Chondrocyte (in vitro differentiated cells): ENCODE measurements around the gene TEX19. TPM values are rescaled to one million over a fixed set of nuclear protein-coding genes. Genes with fewer than 3 reads are reported as not detected.
"Not testable (repeated sequence)": the region's sequence is repeated elsewhere in the genome, so short reads cannot be mapped to it uniquely, and the experiment has no call there.

Source experiments
- DNase-seq: peaks from one replicate; pipeline ENCODE4 v3.0.0; 2021; ENCODE audit warnings: mixed read lengths, low spot score
- H3K27ac Mint-ChIP-seq: one replicate; pipeline ENCODE4 v1.8.0; 2021; ENCODE audit warnings: mild to moderate bottlenecking, moderate library complexity, mixed read lengths; ENCODE audit not compliant: unreplicated experiment
- H3K27me3 Mint-ChIP-seq: 2 replicates; pipeline ENCODE4 v1.8.0; 2021; ENCODE audit warnings: low read depth, mixed read lengths
- H3K36me3 Mint-ChIP-seq: 2 replicates; pipeline ENCODE4 v1.8.0; 2021; ENCODE audit warnings: low read depth, mixed read lengths
- H3K4me1 Mint-ChIP-seq: 2 replicates; pipeline ENCODE4 v1.8.0; 2021; ENCODE audit warnings: low read depth, mild to moderate bottlenecking, mixed read lengths
- H3K4me3 Mint-ChIP-seq: one replicate; pipeline ENCODE4 v1.8.0; 2021; ENCODE audit warnings: mild to moderate bottlenecking, moderate library complexity, mixed read lengths; ENCODE audit not compliant: unreplicated experiment
- H3K9me3 Mint-ChIP-seq: 2 replicates; pipeline ENCODE4 v1.8.0; 2021; ENCODE audit warnings: low read depth, mixed read lengths
- CTCF ChIP-seq: fragments of 200-600 bp; sonication (generic); IDR thresholded peaks from 2 replicates; pipeline ENCODE4 v1.5.0; 2021; ENCODE audit warnings: antibody characterized with exemption, mild to moderate bottlenecking, moderate library complexity
- total RNA-seq: library from RNA; stranded (reverse); gene quantifications from 3 replicates; pipeline ENCODE4 v1.2.1, GENCODE V29; 2021

The TEX19 gene
- total RNA-seq, 1 donor from 2014 or later: not detected

- H3K4me3 Mint-ChIP-seq: no peak overlapping the region
- H3K9me3 Mint-ChIP-seq: no peaks in the 10 kb centered on the region
- H3K36me3 Mint-ChIP-seq: peaks cover 6% of the 10 kb centered on the region
- DNase-seq: no peak
- no peak for TF ChIP-seq CTCF
- H3K27me3 Mint-ChIP-seq: no peaks in the 10 kb centered on the region
- peaks cover 13% of the 10 kb centered on the region for H3K4me1 Mint-ChIP-seq
- H3K27ac Mint-ChIP-seq: no peak overlapping the region
Observed at GRCh38 chr17:82408938-82409318, 49.9 kb downstream of the TEX19 start.

GRCh38 chr17:82410014-82410716 lies 51.1 kb downstream of the TEX19 start:
- Mint-ChIP-seq H3K9me3 (no peaks in the 10 kb centered on the region), H3K4me3 (no peak overlapping the region), H3K36me3 (peaks cover 6% of the 10 kb centered on the region), H3K4me1 (peaks cover 23% of the 10 kb centered on the region), H3K27ac (no peak overlapping the region), H3K27me3 (no peaks in the 10 kb centered on the region)
- DNase-seq: no peak
- no peak for TF ChIP-seq CTCF

GRCh38 chr17:82411396-82412053 lies 52.5 kb downstream of the TEX19 start:
- no peak overlapping the region for H3K27ac Mint-ChIP-seq
- peaks cover 23% of the 10 kb centered on the region for H3K4me1 Mint-ChIP-seq
- H3K36me3 Mint-ChIP-seq: peaks cover 4% of the 10 kb centered on the region
- no peak overlapping the region for H3K4me3 Mint-ChIP-seq
- no peaks in the 10 kb centered on the region for H3K9me3 Mint-ChIP-seq
- no peak for DNase-seq
- TF ChIP-seq CTCF: no peak
- H3K27me3 Mint-ChIP-seq: no peaks in the 10 kb centered on the region

GRCh38 chr17:82412081-82412480 lies 53.0 kb downstream of the TEX19 start:
- H3K4me1 Mint-ChIP-seq: peaks cover 22% of the 10 kb centered on the region
- not testable (repeated sequence) for DNase-seq, H3K27me3 Mint-ChIP-seq, H3K9me3 Mint-ChIP-seq, H3K27ac Mint-ChIP-seq, H3K36me3 Mint-ChIP-seq, H3K4me3 Mint-ChIP-seq

- Mint-ChIP-seq H3K27me3 (no peaks in the 10 kb centered on the region), H3K9me3 (no peaks in the 10 kb centered on the region), H3K36me3 (peaks cover 4% of the 10 kb centered on the region), H3K4me1 (peaks cover 19% of the 10 kb centered on the region), H3K4me3 (no peak overlapping the region), H3K27ac (no peak overlapping the region)
- TF ChIP-seq CTCF: no peak
- DNase-seq: no peak
Observed at GRCh38 chr17:82412535-82413520, 53.8 kb downstream of the TEX19 start.

Other genes starting within 250 kb of the TEX19 start
- 23.5 to 39.8 TPM (median 24.1 TPM) in 3 replicates for gene CCDC57, start 146.4 kb upstream of the TEX19 start, total RNA-seq
- gene SLC16A3, start 130.2 kb upstream of the TEX19 start, total RNA-seq: 53.3 to 206 TPM (median 189 TPM) in 3 replicates
- gene CSNK1D, start 85.5 kb upstream of the TEX19 start, total RNA-seq: 93.0 to 94.5 TPM (median 93.9 TPM) in 3 replicates
- not detected in 3 replicates for gene CD7, start 41.6 kb upstream of the TEX19 start, total RNA-seq
- gene SECTM1, start 25.5 kb upstream of the TEX19 start, total RNA-seq: 1.3 to 2.5 TPM (median 2.1 TPM) in 3 replicates
- not detected in 3 replicates for gene UTS2R, start 12.5 kb downstream of the TEX19 start, total RNA-seq
- gene HEXD, start 59.1 kb downstream of the TEX19 start, total RNA-seq: 10.8 to 17.7 TPM (median 11.2 TPM) in 3 replicates
- 19.9 to 30.6 TPM (median 20.0 TPM) in 3 replicates for gene OGFOD3, start 59.3 kb downstream of the TEX19 start, total RNA-seq
- gene CYBC1, start 91.5 kb downstream of the TEX19 start, total RNA-seq: 52.5 to 55.4 TPM (median 53.0 TPM) in 3 replicates
- 56.0 to 68.9 TPM (median 64.1 TPM) in 3 replicates for gene NARF, start 99.5 kb downstream of the TEX19 start, total RNA-seq
- 47.6 to 49.5 TPM (median 49.4 TPM) in 3 replicates for gene FOXK2, start 160.5 kb downstream of the TEX19 start, total RNA-seq